K562 (cell line): ENCODE measurements around the gene BLTP2. TPM values are rescaled to one million over a fixed set of nuclear protein-coding genes. Genes with fewer than 3 reads are reported as not detected.
A peak's percentile ranks its signal among the peaks of the same experiment; 100 is the strongest.

Experiments
- BCLAF1 ChIP-seq, 2 experiments: fragments of 450-650 bp in 1 of 2; IDR thresholded peaks; 2 replicates each; pipeline ENCODE4 v1.6.1; 2011 to 2017; ENCODE audit warnings: low read depth in 2 of 2, antibody characterized with exemption in 1 of 2, borderline replicate concordance in 1 of 2, low read length in 1 of 2, mild to moderate bottlenecking in 1 of 2, mixed read lengths in 1 of 2; ENCODE audit not compliant: control insufficient read depth in 1 of 2
- CCNT2 ChIP-seq: IDR thresholded peaks from 2 replicates; pipeline ENCODE4 v1.6.1; 2011; ENCODE audit warnings: borderline replicate concordance, low read depth, mild to moderate bottlenecking, moderate library complexity, mixed read lengths, low read length; ENCODE audit not compliant: insufficient read length; ENCODE audit errors: extremely low read depth
- FIP1L1 ChIP-seq: fragments of 200-400 bp; formaldehyde crosslinking; IDR thresholded peaks from 2 replicates; pipeline ENCODE4 v1.6.1; 2018; ENCODE audit warnings: mild to moderate bottlenecking, low read depth, low read length; ENCODE audit not compliant: poor library complexity, severe bottlenecking
- GTF2F1 ChIP-seq: IDR thresholded peaks from 2 replicates; pipeline ENCODE4 v1.6.1; 2011; ENCODE audit warnings: low read depth, low read length, improper control_type of control experiment
- KDM5B ChIP-seq: fragments of 200-600 bp; sonication (generic); IDR thresholded peaks from 2 replicates; pipeline ENCODE4 v1.6.1; 2012; ENCODE audit warnings: low read depth, mild to moderate bottlenecking, moderate library complexity, low read length, control low read depth, inconsistent platforms; ENCODE audit not compliant: insufficient replicate concordance
- NCOA2 ChIP-seq, 2 experiments: fragments of 450-650 bp; IDR thresholded peaks; 2 replicates each; pipeline ENCODE4 v1.6.1; 2018; ENCODE audit warnings: mild to moderate bottlenecking in 2 of 2, moderate library complexity in 1 of 2; ENCODE audit not compliant: partially characterized antibody in 2 of 2
- NEUROD1 ChIP-seq: fragments of 150-350 bp; IDR thresholded peaks from 2 replicates; pipeline ENCODE4 v1.6.1; 2014; ENCODE audit warnings: borderline replicate concordance, low read length, low read depth; ENCODE audit not compliant: partially characterized antibody
- OTX1 ChIP-seq: fragments of 450-650 bp; formaldehyde crosslinking; IDR thresholded peaks from 2 replicates; pipeline ENCODE4 v1.4.0; 2022; ENCODE audit warnings: mild to moderate bottlenecking
- PHF20 ChIP-seq: fragments of 450-650 bp; IDR thresholded peaks from 2 replicates; pipeline ENCODE4 v1.6.1; 2018; ENCODE audit not compliant: partially characterized antibody
- POLR2AphosphoS2 ChIP-seq: IDR thresholded peaks from 2 replicates; pipeline ENCODE4 v1.6.1; 2012; ENCODE audit warnings: low read length, improper control_type of control experiment
- POLR3A ChIP-seq: IDR thresholded peaks from 2 replicates; pipeline ENCODE4 v1.6.1; 2011; ENCODE audit warnings: borderline replicate concordance, mild to moderate bottlenecking, moderate library complexity; ENCODE audit not compliant: insufficient read length, insufficient read depth; ENCODE audit errors: extremely low read depth
- POU5F1 ChIP-seq: fragments of 150-350 bp; IDR thresholded peaks from 2 replicates; pipeline ENCODE4 v1.6.1; 2014; ENCODE audit warnings: borderline replicate concordance, low read length, low read depth, mild to moderate bottlenecking; ENCODE audit not compliant: partially characterized antibody
- TCFL5 ChIP-seq: fragments of 250-450 bp; sonication (Bioruptor Pico); conservative IDR thresholded peaks from 2 replicates; pipeline ENCODE4 v1.6.1; 2021; ENCODE audit warnings: mild to moderate bottlenecking, moderate library complexity, matching md5 sums
- TEAD2 ChIP-seq: fragments of 450-650 bp; IDR thresholded peaks from 2 replicates; pipeline ENCODE4 v1.6.1; 2016; ENCODE audit warnings: missing genetic modification characterization, control low read depth, missing compliant biosample characterization
- TOE1 ChIP-seq, 2 experiments: fragments of 450-650 bp in 1 of 2; sonication (generic) in 1 of 2; formaldehyde crosslinking in 1 of 2; IDR thresholded peaks; 2 replicates each; pipeline versions ENCODE4 v1.7.1 to v1.8.0; 2016 to 2022; ENCODE audit warnings: borderline replicate concordance in 2 of 2, mild to moderate bottlenecking in 2 of 2, antibody characterized with exemption in 1 of 2, inconsistent platforms in 1 of 2, low read depth in 1 of 2, missing genetic modification reagents in 1 of 2, moderate library complexity in 1 of 2
- UBTF ChIP-seq, 2 experiments: IDR thresholded peaks; 2 replicates each; pipeline ENCODE4 v1.6.1; 2012; ENCODE audit warnings: improper control_type of control experiment in 2 of 2, low read depth in 2 of 2, low read length in 2 of 2, borderline replicate concordance in 1 of 2
- VEZF1 ChIP-seq: fragments of 200-800 bp; sonication (Bioruptor generic); IDR thresholded peaks from 2 replicates; pipeline ENCODE4 v1.6.1; 2017; ENCODE audit warnings: missing genetic modification characterization, missing compliant biosample characterization
- ZNF121 ChIP-seq: sonication (generic); formaldehyde crosslinking; conservative IDR thresholded peaks from 2 replicates; pipeline ENCODE4 v1.8.0; 2022; ENCODE audit warnings: missing genetic modification reagents
- ZNF354B ChIP-seq: fragments of 250-450 bp; sonication (Bioruptor Pico); IDR thresholded peaks from 2 replicates; pipeline ENCODE4 v1.4.0; 2020
- polyA plus RNA-seq, 8 experiments: library from polyadenylated mRNA; depleted of rRNA in 4 of 8; stranded (reverse) in 5 of 8; unstranded in 3 of 8; fragments of >200 nt; fragmentation: Nextera tagmentation in 2 of 8; fragmentation: Illumina TruSeq in 1 of 8; extraction: Ambion mirVana in 2 of 8; extraction: Trizol in 1 of 8; gene quantifications; 2 replicates each; pipeline versions ENCODE4 v1.2.1 to v1.2.3, GENCODE V29; 2011 to 2014; ENCODE audit warnings: inconsistent platforms in 1 of 8, missing spikeins in 1 of 8
- total RNA-seq, 7 experiments: library from RNA; depleted of rRNA in 6 of 7; stranded (reverse); fragments of >200 nt in 6 of 7; fragmentation: Illumina TruSeq in 2 of 7; extraction: Trizol in 2 of 7; gene quantifications; 2 replicates each; pipeline versions ENCODE4 v1.2.1 to v1.2.3, GENCODE V29; 2011 to 2021; ENCODE audit warnings: low replicate concordance in 1 of 7

Gene BLTP2
- total and polyA plus RNA-seq, 9 of the 15 experiments (the other 6 are each of a cell fraction or from before 2014, with no cell fraction given), result 14.7 to 174 (median 103) TPM

- TF ChIP-seq TOE1 (IDR thresholded peaks at IDR 0.05; ENCODE audit: borderline replicate concordance) (0 out of 2 replicates have a peak, but pooled peaks have one; percentile 46), TOE1 (CRISPR knock-in tag; IDR thresholded peaks at IDR 0.05; ENCODE audit: borderline replicate concordance, low read depth) (peak; percentile 3; the same call in 1 of the 2 replicates), TEAD2 (no peak), POU5F1 (no peak), TCFL5 (CRISPR knock-in tag) (no peak), FIP1L1 (no peak), OTX1 (CRISPR knock-in tag) (no peak), GTF2F1 (peak; percentile 84; the same call in 1 of the 2 replicates), ZNF354B (CRISPR knock-in tag) (no peak), CCNT2 (peak; percentile 88), KDM5B (peak; percentile 97), ZNF121 (CRISPR knock-in tag) (no peak), POLR2AphosphoS2 (peak; percentile 79; the same call in 1 of the 2 replicates), PHF20 (peak; percentile 86), NEUROD1 (peak; percentile 64), UBTF (IDR thresholded peaks at IDR 0.05; ENCODE audit: borderline replicate concordance in 1 of 2, low read depth in 2 of 2, low read length in 2 of 2) (peak; percentile 81 to 96; a peak in 3 of 4 replicates), POLR3A (no peak), BCLAF1 (IDR thresholded peaks at IDR 0.05; ENCODE audit: borderline replicate concordance in 1 of 2, control insufficient read depth in 1 of 2, low read depth in 2 of 2, low read length in 1 of 2) (no peak), VEZF1 (CRISPR knock-in tag) (peak; percentile 85), NCOA2 (IDR thresholded peaks at IDR 0.05; ENCODE audit: partially characterized antibody in 2 of 2) (no peak)
Observed at GRCh38 chr17:28598799-28599310, 46.1 kb downstream of the BLTP2 start, which contains the start of gene SPAG5 (continued).
